Stomach (tissue), 4 donors: ENCODE data around the gene TAL2.

Source experiments
- POLR2A ChIP-seq, 4 donors: fragments of 450-650 bp; IDR thresholded peaks; one replicate each; pipeline ENCODE4 v1.6.1; 2016; ENCODE audit warnings: antibody characterized with exemption in 4 of 4, control low read depth in 2 of 4, mild to moderate bottlenecking in 1 of 4, moderate library complexity in 1 of 4
- TF ChIP-seq, protein P1 (sequence below), 7 experiments: fragments of 450-650 bp in 4 of 7; fragments of 200-600 bp in 3 of 7; sonication (generic) in 3 of 7; IDR thresholded peaks; one replicate each; pipeline ENCODE4 v1.5.1; 2016 to 2019; ENCODE audit warnings: antibody characterized with exemption in 7 of 7, control low read depth in 2 of 7, mild to moderate bottlenecking in 1 of 7

DNA sequence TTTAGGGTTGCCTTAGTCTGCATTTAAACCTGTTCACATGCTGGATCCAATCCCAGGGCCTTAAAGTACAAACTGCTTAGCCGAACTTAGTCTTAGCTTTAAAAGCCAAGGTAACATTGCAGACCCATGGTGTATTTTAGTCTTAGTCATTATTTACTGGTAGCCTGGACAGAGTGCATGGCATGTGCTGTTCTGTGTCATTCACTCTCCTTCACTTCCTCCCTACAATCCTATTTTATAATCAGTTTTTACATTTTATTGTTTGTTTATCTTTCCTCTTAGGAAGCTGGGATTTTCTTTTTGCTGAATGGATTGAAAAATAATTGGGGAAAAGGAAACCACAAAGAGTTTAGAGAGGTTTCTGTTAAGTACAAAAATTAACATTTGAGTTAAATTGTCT lies 29.4 kb upstream of the TAL2 start:
- TF ChIP-seq, protein P1, sequence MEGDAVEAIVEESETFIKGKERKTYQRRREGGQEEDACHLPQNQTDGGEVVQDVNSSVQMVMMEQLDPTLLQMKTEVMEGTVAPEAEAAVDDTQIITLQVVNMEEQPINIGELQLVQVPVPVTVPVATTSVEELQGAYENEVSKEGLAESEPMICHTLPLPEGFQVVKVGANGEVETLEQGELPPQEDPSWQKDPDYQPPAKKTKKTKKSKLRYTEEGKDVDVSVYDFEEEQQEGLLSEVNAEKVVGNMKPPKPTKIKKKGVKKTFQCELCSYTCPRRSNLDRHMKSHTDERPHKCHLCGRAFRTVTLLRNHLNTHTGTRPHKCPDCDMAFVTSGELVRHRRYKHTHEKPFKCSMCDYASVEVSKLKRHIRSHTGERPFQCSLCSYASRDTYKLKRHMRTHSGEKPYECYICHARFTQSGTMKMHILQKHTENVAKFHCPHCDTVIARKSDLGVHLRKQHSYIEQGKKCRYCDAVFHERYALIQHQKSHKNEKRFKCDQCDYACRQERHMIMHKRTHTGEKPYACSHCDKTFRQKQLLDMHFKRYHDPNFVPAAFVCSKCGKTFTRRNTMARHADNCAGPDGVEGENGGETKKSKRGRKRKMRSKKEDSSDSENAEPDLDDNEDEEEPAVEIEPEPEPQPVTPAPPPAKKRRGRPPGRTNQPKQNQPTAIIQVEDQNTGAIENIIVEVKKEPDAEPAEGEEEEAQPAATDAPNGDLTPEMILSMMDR (IDR thresholded peaks at IDR 0.05): no peak
- TF ChIP-seq POLR2A (IDR thresholded peaks at IDR 0.05): no peak
